ENCODE data around the gene BSND. TPM values are rescaled to one million over a fixed set of nuclear protein-coding genes. Genes with fewer than 3 reads are reported as not detected.

The BSND gene
- total RNA-seq, 1 donor from 2014 or later: not detected

Other genes starting within 250 kb of the BSND start
- 4.8 and 5.3 TPM in 2 replicates for gene PARS2, start 234.4 kb upstream of the BSND start, total RNA-seq
- 0.17 TPM in 1 of 2 replicates, not detected in the other for gene TTC22, start 197.6 kb upstream of the BSND start, total RNA-seq
- gene DHCR24, start 111.7 kb upstream of the BSND start, total RNA-seq: 82.2 and 213 TPM in 2 replicates
- not detected in 2 replicates for gene TMEM61, start 18.3 kb upstream of the BSND start, total RNA-seq
- gene PCSK9, start 40.6 kb downstream of the BSND start, total RNA-seq: 0.70 TPM in 1 of 2 replicates, not detected in the other
- 57.9 and 81.3 TPM in 2 replicates for gene USP24, start 216.4 kb downstream of the BSND start, total RNA-seq

Data from dermis blood vessel endothelial cell (primary cell).